HuH-7.5 (cell line): ENCODE data around the gene CFAP92.

Experiments used
- DNase-seq: peaks from one replicate; pipeline ENCODE4 v3.0.0; 2011; ENCODE audit warnings: low spot score

Gene CFAP92

DNA sequence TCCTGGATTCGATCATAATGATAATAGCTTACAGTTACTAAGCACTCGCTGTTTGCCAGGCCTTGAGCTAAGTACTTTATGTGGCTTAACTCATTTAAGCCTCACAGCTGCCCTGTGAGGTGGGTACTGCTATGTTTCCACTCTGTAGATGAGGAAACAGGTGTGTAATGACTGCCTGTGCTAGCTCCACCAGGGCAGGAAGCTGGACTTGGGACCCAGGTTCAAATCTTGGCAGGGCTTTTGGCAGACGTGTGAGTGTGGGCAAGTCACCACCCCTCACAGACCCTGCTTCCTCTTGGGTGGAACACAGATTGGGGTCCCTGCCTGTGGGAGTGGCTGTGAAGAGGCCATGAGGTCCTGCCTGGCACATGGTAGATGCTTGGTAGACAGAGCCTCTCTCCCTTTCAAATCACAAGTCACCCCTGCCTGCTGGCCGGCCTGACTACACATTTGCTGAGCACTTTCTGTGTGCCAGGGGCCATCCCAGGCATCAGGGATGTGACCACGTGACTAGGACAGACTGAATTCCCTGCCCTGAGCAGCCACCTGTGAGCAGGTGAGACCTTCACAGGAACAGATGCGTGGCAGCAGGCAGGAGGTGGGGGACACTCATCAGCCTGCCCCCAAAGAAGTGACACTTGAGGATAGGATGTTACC, 10.9 kb upstream of the CFAP92 start:
- DNase-seq, result no peak

DNA sequence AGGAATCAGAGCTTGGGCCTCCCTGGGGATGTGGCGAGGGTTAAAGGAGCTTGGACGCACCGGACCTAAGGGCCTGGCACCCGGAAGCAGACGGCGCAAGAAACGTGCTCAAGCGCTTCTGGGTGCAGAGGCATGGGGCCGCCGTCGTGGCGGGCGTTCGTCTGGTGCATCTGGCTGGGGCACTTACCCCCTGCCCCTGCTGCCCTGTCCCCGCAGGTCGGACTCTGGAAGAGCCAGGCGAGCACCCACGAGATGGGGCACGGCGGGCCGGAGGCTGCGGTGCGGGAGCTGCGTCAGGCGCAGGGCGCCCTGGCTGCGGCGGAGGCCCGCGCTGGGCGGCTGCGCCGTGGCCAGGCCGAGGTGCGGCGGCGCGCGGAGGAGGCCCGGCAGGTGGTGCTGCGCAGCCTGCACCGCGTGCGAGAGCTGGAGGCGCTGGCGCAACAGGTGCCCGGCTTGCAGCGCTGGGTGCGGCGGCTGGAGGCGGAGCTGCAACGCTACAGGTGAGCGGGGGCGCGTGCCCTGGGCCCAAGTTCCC, 9.8 kb upstream of the CFAP92 start:
- DNase-seq, result peak; percentile 88

- DNase-seq, result no peak
These were observed 9.0 kb upstream of the CFAP92 start for GRCh38 chr3:129002573-129003569.

- DNase-seq, result no peak
These were observed 8.1 kb upstream of the CFAP92 start for GRCh38 chr3:129001806-129002572.

DNA sequence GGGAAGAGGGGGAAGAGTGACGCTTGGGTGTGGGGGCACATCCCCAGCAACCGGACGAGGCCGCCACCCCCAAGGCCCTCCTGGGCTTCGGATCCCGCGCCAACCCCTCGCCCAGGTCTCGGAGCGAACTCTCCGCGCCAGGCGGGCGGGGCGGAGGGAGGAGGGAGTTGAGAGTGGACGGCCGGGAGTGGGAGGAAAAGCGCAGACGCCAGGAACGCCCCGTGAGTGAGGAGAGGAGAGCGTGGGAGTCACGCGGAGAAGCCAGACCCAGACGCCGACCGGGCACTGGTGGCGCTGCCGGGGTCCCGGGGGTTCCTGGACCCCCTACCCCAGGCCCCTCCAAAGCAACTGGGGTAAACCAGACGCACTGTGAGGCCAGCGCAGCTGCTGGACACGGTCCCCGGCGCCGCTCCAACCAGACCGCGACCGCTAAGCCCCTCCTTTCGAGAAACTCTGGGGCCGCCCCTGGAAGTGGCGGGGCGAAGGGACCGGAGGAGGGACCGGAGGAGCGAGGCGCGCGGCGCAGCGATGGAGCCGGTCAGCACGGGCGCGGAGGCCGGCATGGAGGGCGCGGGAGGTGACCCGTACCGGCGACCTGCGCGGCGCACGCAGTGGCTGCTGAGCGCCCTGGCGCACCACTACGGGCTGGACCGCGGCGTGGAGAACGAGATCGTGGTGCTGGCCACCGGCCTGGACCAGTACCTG, 7.4 kb upstream of the CFAP92 start, which contains the start of gene EFCC1:
EFCC1 (plus strand) TSS at position 204 of the 705 bp plus-strand sequence; CDS start at position 529, 325 bp downstream.
- DNase-seq, result no peak

- no peak for DNase-seq
These were observed 6.8 kb upstream of the CFAP92 start for GRCh38 chr3:129000742-129001100.

GRCh38 chr3:128999102-128999501, 5.2 kb upstream of the CFAP92 start:
- no peak for DNase-seq

DNA sequence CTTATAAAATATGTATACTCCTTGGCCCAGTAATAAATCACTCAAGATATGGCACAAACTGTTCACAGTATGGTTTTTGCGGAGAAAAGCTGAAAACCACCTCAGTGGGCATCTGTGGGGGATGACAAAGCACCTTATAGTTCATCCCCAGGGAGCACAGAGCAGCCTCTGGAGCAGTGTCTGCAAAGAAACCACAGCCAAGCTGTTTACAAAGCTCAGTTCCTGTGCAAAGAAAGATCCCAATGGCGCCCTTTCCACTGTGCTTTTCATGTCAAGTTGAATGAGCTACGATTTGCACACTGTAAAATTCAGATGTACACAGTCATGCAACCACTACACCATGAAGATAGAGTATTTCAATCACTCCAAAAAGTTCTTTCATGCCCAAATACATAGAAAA, 4.7 kb upstream of the CFAP92 start:
- DNase-seq, result no peak

- DNase-seq, result no peak
These were observed 3.7 kb upstream of the CFAP92 start for GRCh38 chr3:128997486-128998133.

DNA sequence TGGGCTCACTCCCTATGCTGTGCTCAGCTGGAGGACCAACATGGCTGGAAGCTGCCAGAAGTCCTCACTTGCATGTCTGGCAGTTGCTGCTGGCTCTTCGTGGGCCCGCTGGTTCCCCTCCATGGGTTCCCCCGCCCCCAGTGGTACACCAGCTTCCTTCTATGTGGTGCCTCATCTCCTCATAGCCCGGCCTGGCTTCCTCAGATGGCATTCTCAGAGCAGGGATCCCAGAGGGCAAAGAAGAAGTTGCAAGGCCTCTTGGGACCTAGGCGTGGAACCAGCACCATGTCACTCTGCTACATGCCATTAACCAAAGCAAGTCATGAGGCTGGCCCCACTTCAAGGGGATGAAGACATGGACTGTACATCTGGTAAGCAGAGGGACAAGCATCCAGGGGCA, 2.9 kb upstream of the CFAP92 start:
- peak; percentile 7 for DNase-seq

GRCh38 chr3:128996200-128996599, 2.3 kb upstream of the CFAP92 start:
- DNase-seq, result peak; percentile 3

DNA sequence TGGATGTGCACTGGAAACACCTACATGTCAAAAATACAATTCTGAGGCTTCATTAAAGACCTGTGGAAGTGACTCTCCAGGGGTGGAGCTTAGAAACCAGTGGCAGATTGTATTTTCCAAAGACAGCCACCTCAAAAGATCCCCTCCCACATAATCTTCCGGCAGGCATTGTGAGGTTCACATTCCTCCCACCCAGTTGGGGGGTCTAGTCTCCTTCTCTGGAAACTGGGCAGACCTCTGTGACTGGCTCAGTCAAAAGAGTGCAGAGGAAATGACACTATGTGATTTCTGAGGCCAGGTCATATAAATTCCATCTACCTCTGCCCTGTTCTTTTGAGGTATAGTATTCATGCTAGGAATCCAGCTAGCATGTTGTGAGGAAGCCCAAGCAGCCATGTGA, 1.9 kb upstream of the CFAP92 start:
- DNase-seq, result peak; percentile 5

DNA sequence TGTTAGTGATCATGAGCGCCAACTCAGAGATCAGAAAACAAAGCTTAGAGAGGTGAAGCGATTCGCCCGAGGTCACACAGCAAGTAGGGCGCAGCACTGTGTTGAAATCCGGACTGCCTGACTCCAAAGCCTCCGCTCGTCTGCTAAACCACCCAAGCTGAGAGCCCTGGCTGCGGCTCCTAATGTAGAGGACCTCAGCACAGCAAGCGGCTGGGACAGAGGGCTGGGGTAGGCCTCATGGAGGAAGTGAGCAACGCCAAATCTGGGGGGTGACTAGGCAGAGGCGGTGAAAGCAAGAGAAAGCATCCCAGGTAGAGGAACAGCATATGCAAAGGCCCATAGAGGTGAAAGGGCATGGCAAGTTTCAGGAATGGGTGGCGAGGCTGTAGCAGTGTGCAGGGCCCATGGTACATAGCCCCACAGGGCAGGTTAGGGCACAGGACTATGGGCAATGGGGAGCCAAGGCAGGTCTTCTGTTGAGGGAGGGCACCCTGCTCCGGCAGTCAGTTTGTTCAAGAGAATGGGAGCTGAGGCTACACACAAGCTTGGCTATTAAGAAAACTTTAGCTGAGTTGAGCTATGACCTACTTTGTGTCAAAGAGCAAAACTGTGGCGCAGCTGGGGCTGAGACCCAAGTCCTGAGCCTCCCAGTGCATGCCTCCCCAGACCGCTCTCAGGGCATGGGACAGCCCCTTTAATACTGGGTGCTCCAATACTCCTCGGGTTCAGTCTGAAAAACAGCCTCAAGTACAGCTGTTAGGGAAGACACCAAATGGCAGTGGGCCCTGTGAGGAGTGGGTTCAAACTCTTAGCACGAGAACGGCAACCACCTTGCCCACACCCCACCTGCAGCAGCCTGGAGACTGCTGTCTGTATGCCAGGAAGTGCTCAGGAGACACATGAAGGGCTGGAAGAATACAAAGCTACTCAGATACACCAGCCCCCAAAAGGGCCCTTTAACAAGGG, 988 bp upstream of the CFAP92 start:
- DNase-seq, result peak; percentile 2

- no peak for DNase-seq
These were observed 267 bp upstream of the CFAP92 start for GRCh38 chr3:128994173-128994512.

- DNase-seq, result no peak
These were observed 883 bp downstream of the CFAP92 start for GRCh38 chr3:128992926-128993460.

DNA sequence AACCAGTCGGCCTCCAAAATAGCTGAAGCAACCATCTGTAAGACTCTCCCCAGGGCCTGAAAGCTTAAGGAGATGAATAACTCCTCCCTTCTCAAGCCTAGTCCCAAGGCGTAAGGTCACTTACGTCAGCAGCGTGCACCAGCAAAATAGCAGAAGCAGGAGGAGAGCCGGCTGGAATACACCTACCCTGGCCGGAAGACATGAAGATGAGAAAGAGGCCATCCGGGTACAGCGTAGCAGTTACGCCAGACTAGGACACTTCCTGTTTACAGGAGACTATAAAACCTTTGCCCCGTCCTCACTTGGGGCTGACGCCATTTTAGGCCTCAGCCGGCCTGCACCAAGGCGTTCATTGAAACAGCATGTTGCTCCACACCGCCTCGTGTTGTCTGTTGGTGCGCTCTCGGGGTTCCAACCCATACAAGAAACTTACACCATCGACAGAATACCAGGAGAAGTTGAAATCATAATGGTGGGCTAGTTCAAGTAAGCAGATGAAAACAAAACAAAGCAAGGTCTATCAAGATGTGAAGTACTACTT, 2.5 kb downstream of the CFAP92 start:
- peak; percentile 8 for DNase-seq

DNA sequence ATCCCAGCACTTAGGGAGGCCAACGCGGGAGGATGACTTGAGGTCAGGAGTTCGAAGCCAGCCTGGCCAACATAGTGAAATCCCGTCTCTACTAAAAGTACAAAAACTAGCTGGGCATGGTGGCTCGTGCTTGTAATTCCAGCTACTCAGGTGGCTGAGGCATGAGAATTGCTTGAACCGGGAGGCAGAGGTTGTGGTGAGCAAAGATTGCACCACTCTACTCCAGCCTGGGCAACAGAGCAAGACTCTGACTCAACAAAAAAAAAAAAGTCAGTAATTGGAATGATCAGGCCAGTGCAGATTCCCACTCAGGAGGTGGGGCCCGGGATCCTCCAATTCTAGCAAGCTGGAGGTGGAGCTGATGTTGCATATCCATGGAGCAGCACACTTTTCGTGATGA, 5.6 kb downstream of the CFAP92 start:
- no peak for DNase-seq

DNA sequence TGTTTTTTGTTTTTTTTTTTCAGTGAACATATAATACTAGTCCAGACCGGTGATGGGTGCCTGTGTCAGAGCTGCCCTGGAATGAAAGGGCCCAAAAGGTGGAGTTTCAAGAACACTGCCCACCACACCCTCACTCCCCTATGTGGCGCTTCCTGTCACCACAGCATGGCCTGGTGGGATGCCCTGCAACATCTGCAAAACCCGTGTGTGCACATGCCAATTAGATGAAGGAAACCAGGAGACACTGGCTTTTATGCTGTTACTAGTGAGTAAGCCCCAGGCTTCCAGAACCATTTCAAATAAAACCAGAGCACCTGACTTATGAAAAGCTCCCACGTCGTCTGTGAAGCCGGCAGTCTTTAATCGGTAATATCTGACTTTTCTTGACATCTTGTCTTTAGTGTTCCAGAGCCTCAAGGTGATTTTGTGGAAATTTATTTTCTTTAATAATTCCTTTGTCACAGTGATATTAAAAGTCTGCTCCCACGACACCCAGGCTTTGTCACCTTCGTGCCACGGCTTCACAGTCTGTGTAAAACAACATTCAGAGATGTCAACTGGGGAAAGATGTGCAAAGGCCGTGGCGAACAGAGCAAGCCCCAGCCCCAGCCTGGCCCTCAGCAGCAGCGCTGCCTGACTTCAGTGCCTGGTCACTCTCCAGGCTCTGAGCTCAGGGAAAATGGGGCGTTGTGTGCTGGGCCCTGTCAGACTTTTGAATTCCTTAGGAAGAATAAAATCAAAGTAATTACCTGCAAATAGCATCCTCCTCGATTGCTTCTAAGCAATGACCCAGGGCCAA, 6.4 kb downstream of the CFAP92 start:
- no peak for DNase-seq

DNA sequence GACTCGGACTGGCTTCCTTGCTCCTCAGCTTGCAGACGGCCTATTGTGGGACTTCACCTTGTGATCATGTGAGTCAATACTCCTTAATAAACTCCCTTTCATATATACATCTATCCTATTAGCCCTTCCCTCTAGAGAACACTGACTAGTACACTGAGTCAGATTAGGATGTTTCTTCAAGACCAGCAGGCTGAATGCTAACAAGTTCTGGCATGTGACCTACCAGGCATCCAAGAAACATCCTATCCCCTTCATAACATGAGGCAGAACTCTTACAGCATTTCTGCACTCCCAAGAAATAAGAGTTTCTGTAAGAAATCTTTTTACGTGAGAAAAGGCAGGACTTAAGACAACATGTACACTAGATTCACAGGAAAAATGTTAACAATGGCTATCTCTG, 9.3 kb downstream of the CFAP92 start:
- no peak for DNase-seq
